GM12873 (cell line): Measurements from ENCODE around the gene SLC39A5.

Experiments used
- TF ChIP-seq, protein P1 (sequence below): IDR thresholded peaks from 2 replicates; pipeline ENCODE4 v1.5.1; 2012; ENCODE audit warnings: low read depth, mild to moderate bottlenecking, moderate library complexity, low read length, control low read depth; ENCODE audit not compliant: insufficient read depth; ENCODE audit errors: missing control alignments

SLC39A5 gene, protein sequence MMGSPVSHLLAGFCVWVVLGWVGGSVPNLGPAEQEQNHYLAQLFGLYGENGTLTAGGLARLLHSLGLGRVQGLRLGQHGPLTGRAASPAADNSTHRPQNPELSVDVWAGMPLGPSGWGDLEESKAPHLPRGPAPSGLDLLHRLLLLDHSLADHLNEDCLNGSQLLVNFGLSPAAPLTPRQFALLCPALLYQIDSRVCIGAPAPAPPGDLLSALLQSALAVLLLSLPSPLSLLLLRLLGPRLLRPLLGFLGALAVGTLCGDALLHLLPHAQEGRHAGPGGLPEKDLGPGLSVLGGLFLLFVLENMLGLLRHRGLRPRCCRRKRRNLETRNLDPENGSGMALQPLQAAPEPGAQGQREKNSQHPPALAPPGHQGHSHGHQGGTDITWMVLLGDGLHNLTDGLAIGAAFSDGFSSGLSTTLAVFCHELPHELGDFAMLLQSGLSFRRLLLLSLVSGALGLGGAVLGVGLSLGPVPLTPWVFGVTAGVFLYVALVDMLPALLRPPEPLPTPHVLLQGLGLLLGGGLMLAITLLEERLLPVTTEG

DNA sequence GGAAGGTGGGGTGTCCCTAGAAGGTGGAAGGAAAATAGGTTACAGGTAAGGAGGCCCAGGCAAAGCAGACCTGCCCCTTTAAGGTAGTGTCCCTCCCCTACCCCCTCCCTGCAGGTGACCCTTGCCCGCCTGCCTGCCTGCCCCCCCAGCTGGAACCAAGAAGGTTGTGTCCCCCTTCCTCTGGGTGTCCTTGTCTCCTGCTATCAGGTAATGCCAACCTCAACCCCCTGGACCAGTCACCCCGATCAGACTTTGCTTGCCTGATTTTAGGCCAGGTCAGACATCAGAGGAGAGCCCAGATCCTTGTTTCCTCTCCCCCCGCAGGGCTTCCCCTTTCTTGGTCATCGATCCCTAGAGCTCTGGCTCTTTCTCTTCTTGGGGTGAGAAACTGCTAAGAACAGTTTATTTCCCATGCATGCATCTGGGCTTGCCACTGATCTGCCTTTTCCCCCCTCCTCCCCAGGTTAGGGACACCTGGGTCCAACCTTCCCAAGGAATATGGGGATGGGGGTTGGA, at the start of gene SLC39A5:
Gene SLC39A5, plus strand, starts transcription at position 136 of the 516 bp plus-strand sequence. CDS start 1,224 bp downstream, outside the sequence.
- TF ChIP-seq, protein P1, sequence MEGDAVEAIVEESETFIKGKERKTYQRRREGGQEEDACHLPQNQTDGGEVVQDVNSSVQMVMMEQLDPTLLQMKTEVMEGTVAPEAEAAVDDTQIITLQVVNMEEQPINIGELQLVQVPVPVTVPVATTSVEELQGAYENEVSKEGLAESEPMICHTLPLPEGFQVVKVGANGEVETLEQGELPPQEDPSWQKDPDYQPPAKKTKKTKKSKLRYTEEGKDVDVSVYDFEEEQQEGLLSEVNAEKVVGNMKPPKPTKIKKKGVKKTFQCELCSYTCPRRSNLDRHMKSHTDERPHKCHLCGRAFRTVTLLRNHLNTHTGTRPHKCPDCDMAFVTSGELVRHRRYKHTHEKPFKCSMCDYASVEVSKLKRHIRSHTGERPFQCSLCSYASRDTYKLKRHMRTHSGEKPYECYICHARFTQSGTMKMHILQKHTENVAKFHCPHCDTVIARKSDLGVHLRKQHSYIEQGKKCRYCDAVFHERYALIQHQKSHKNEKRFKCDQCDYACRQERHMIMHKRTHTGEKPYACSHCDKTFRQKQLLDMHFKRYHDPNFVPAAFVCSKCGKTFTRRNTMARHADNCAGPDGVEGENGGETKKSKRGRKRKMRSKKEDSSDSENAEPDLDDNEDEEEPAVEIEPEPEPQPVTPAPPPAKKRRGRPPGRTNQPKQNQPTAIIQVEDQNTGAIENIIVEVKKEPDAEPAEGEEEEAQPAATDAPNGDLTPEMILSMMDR, result no peak

DNA sequence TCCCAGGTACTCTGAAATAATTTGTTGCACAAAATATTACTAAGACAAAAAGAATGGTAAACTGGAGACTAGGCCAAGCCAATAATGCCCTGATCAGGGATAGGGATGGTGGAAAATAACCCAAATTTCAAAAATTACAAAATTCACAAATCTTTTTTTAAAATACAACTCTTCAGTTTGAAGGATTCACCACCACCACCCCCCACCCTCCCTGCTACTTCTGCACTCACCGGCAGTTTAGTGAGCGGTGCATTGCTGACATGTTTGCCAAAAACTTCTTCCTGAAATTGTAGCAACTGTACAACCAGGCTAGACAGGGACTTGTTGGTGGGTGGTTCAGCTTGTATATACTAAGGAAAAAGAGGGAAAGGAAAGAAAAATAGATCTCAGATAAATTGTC, 42.9 kb upstream of the SLC39A5 start:
- TF ChIP-seq, protein P1, result no peak

DNA sequence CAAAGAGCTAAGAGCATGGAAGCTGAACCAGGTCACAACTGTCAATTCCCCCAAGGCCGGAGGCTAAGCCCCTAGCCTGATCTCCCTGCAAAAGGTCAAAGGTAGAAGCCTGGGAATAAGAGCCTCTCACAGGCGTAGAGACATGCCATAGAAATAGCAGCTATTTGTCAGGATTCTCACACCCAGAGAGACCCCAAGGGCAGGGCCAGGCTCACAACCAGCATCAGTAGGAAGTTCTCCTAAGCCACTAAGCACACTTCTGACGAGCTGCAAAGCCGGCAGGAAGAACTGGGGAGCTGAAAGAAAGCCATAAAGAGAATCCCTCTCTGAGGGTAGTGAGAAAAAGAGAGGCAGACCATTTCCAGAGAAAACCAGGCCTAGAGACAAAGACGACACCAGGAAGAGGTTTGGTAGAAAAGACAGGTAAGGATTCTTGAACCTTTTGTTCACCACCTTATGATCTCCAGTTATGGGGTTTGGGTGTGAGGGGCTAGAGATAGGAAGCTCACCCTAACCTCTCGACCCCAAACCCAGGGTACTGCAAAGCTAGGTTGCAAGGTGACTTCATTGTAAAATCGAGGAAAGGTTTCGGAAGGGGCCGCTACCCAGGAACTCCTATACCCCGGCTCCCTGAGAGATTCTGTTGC, 41.6 kb upstream of the SLC39A5 start:
- TF ChIP-seq, protein P1, result no peak

DNA sequence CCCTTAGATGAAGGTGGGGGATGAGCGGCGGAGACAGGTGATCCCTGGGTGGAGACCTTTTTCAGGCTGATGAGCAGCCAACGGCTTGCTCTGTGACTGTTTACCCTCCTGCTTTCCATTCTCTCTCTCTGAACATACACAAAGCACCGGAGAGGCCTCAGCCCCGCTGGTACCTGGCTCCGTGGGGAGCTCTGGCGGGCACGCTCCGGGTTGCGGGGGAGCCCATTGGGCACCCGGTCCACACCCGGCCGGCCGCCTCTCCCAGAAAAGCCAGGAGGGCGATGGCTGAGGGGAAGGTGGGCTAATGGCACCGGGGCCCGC, 41.1 kb upstream of the SLC39A5 start:
- TF ChIP-seq, protein P1, result no peak

DNA sequence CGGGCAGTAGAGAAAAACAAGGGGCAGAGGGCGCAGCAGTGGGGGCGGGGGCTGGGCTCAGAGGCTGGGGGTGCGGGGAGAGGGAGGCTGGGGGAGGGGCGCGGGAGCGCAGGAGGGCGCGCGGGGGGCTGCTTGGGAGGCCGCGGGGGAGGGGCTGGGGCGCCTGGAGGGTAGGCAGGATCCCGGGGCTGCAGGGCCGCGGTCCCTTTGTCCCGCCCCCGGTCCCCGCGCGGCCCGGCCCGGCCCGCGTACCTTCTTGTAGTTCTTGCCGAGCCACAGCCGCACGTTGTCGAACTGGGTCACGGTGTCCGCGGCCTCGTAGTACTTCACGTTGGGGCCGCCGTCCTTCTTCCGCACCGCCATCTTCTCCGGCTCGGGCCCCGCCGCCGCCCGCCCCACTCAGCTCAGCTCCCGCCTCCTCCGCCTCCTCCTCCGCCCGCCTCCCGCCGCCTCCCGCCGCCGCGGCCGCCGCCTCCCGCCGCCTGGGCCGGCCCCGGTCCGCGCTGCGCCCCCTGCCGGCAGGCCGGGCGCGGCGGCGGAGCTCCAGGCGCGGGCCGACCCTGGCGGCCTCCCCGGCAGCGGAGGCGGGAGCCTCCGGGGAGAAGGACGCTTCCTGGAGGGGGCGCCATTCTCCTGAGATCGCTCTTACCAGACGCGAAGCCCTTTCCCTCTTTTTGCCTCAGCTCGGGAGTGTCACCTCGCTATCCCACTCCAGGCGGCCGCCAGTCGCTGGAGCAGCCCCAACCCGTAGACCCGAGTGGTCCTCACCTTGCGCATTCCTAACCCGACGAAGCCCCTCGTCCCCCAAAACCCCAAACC, 40.5 kb upstream of the SLC39A5 start, which contains the start of gene SMARCC2:
Gene SMARCC2, minus strand, starts transcription at position 385 of the 819 bp plus-strand sequence. Its CDS starts 22 bp downstream, at position 363.
- TF ChIP-seq, protein P1, result peak; percentile 82

DNA sequence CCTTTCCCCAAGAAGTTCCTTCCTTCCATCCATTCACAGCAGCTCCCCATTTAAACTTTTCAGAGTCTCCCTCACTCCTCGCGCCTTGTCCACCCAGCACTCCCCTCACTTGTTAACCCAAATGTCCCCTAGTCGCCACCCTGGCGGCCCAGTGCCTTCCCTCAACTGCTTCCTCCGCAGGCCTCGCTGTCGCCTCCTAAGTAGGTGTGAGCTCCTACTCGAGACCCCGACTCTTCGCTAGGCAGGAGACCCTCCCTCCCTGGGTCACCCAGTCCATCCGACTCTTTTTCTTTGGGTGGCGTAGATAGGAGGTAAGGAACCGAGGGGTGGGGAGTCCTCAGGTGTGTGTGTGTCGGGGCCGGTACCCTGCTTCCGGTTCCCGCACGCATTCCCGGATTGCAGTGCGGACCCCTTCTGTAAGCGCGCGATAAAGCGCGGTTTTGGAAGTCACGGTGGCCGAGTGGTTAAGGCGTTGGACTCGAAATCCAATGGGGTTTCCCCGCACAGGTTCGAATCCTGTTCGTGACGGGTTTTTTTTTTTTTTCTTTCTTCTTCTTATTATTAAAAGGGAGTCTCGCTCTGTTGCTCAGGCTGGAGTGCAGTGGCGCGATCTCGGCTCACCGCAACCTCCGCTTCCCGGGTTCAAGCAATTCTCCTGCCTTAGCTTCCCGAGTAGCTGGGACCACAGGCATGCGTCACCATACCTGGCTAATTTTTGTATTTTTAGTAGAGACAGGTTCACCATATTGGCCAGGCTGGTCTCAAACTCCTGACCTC, 39.7 kb upstream of the SLC39A5 start:
- TF ChIP-seq, protein P1, result no peak
